ENCODE data around the gene CENPP.
A peak's percentile ranks its signal among the peaks of the same experiment; 100 is the strongest.
"Not testable (repeated sequence)": the region's sequence is repeated elsewhere in the genome, so short reads cannot be mapped to it uniquely, and the experiment has no call there.

CENPP gene

GRCh38 chr9:92405818-92406217 lies 80.1 kb downstream of the CENPP start:
- TF ChIP-seq, protein P1, sequence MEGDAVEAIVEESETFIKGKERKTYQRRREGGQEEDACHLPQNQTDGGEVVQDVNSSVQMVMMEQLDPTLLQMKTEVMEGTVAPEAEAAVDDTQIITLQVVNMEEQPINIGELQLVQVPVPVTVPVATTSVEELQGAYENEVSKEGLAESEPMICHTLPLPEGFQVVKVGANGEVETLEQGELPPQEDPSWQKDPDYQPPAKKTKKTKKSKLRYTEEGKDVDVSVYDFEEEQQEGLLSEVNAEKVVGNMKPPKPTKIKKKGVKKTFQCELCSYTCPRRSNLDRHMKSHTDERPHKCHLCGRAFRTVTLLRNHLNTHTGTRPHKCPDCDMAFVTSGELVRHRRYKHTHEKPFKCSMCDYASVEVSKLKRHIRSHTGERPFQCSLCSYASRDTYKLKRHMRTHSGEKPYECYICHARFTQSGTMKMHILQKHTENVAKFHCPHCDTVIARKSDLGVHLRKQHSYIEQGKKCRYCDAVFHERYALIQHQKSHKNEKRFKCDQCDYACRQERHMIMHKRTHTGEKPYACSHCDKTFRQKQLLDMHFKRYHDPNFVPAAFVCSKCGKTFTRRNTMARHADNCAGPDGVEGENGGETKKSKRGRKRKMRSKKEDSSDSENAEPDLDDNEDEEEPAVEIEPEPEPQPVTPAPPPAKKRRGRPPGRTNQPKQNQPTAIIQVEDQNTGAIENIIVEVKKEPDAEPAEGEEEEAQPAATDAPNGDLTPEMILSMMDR (IDR thresholded peaks at IDR 0.05; ENCODE audit: control extremely low read depth, extremely low read depth, low read depth, missing control alignments), result no peak
- ChIA-PET POLR2A (no interaction called here), CTCF (interaction anchor here (1.1 to 1.4 kb wide), 3 partner anchors 9 to 267 kb away, joined by 3 to 4 read pairs (median 3); no protein-coding TSS in a partner anchor)
- no peak for DNase-seq (ENCODE audit: extremely low spot score)

DNA sequence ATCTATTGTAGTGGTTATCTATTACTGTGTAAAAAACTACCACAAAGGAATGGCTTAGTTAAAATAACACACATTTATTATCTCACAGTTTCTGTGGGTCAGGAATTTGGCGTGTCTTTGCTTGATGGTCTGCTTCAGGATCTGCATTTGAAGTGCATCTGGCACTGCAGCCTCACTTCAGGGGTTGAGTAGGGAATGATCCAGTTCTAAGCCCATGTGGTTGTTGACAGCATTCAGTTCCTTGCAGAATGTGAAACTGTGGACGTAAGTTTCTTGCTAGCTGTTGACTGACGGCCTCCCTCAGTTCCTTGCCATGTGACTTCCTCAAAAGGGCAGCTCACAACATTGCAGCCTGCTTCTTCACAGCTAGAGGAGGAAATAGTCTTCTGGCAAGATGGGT lies 80.7 kb downstream of the CENPP start:
- POLR2A ChIA-PET, result no interaction called here
- CTCF ChIA-PET, result interaction anchor here (0.9 to 1.4 kb wide), 2 partner anchors 9 to 40 kb away, joined by 3 read pairs; no protein-coding TSS in a partner anchor
- peak; percentile 25 for DNase-seq (ENCODE audit: extremely low spot score)
- TF ChIP-seq, protein P1 (IDR thresholded peaks at IDR 0.05; ENCODE audit: control extremely low read depth, extremely low read depth, low read depth, missing control alignments), result no peak

GRCh38 chr9:92407818-92408217 lies 82.1 kb downstream of the CENPP start:
- TF ChIP-seq, protein P1 (IDR thresholded peaks at IDR 0.05; ENCODE audit: control extremely low read depth, extremely low read depth, low read depth, missing control alignments), result no peak
- CTCF ChIA-PET, result no interaction called here
- POLR2A ChIA-PET, result no interaction called here
- DNase-seq (ENCODE audit: extremely low spot score), result no peak

- POLR2A ChIA-PET, result no interaction called here
- TF ChIP-seq, protein P1 (IDR thresholded peaks at IDR 0.05; ENCODE audit: control extremely low read depth, extremely low read depth, low read depth, missing control alignments), result no peak
- CTCF ChIA-PET, result interaction anchor here (2.0 kb wide), 1 partner anchor 19 kb away, joined by 6 read pairs; no protein-coding TSS in a partner anchor
- DNase-seq (ENCODE audit: extremely low spot score), result no peak
Measured at GRCh38 chr9:92408747-92409478, 83.2 kb downstream of the CENPP start.

GRCh38 chr9:92411157-92411556 lies 85.4 kb downstream of the CENPP start:
- DNase-seq (ENCODE audit: extremely low spot score); POLR2A ChIA-PET; CTCF ChIA-PET: not testable (repeated sequence)

DNA sequence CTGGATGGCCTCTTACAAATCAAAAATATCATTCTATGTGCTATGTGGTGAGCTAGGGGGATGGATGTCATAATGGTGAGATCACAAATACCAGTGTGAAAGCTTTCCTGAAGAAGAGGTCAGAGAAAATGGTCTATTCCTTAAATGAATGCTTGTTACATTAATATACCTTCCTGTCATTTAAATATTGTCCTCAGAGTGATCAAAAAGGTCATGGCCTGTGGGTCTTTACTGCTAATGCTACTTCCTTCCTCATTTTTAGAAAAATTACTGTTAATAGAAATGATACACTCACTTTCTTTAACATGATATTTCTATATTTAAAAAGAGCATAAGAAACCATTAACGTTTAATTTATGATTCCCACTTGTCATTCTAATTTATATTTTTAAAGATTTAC lies 88.8 kb downstream of the CENPP start:
- POLR2A ChIA-PET, result no interaction called here
- no peak for DNase-seq (ENCODE audit: extremely low spot score)
- CTCF ChIA-PET, result interaction anchor here (0.8 to 1.6 kb wide), 4 partner anchors 9 to 276 kb away, joined by 3 to 4 read pairs (median 3); no protein-coding TSS in a partner anchor
- TF ChIP-seq, protein P1 (IDR thresholded peaks at IDR 0.05; ENCODE audit: control extremely low read depth, extremely low read depth, low read depth, missing control alignments), result no peak

DNA sequence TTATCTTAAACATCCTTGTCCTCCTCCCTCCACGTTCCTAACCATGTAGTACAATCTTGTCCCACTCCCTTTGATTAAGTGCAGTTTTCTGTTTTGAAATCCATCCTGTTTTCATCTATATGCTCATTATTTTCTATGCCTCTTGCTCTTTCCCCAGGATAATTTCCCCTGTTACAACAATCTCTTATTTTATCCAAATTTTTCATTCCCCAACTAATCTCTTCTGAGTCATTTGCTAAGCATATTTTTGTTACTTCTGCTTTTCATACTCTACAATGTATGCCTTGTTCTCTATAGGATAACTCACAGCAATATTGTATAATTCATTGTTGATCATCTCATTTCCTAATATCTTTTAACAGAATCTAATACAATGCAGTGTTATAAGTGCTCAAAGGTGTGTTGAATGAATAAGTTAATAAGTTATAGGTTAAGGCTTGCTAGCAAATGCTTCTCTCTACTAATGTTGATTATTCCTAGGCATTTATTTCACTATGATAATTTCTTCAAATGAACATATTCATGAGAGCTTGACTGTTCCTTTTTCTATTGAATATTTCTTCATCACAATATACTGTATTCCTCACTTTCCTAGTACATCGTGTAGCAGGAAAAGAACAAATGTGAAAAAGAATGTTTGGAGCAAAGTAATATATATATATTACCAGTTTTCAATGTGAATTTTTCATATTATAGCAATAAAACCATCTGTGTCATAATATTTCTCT lies 97.0 kb downstream of the CENPP start:
- ChIA-PET CTCF (no interaction called here), POLR2A (no interaction called here)
- DNase-seq (ENCODE audit: extremely low spot score), result no peak
- TF ChIP-seq, protein P1 (IDR thresholded peaks at IDR 0.05; ENCODE audit: control extremely low read depth, extremely low read depth, low read depth, missing control alignments), result no peak
